GM21390 (cell line): ENCODE measurements around the gene MPV17L2.

Experiments
- ATAC-seq: cut with Tn5 transposase; IDR thresholded peaks from one replicate; pipeline ENCODE4 v1.9.1; 2021; ENCODE audit not compliant: unreplicated experiment

MPV17L2 gene

GRCh38 chr19:18232540-18233223 is 39.7 kb downstream of the MPV17L2 start:
- no peak for ATAC-seq

DNA sequence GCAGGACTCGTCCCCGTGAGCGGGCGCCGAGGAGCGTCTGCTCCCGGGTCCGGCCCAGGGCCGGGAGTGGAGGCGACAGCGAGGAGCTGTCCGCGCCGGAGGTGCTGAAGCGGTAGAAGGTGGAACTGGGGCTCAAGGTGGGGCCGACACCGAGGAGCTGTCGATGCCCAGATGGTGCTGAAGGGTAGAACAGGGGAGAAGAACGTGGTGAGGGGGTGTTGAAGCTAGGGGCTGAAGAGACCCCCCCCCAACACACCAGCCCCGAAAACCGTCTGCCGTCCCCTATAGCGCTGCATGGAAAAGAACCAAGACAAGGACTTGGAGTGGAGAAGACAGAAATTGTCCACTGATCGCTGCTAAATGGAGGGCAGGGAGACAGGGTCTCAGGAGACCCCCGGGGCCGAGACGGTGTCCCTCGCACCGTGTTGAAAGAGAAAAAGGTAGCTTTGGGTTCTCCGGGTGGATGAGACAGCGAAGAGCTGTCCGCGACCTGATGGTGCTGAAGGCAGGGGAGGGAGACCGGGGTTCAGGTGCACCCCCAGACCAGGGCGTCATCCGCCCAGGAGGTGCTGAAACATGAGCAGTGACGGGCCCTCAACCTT is 40.3 kb downstream of the MPV17L2 start:
- ATAC-seq, result no peak

DNA sequence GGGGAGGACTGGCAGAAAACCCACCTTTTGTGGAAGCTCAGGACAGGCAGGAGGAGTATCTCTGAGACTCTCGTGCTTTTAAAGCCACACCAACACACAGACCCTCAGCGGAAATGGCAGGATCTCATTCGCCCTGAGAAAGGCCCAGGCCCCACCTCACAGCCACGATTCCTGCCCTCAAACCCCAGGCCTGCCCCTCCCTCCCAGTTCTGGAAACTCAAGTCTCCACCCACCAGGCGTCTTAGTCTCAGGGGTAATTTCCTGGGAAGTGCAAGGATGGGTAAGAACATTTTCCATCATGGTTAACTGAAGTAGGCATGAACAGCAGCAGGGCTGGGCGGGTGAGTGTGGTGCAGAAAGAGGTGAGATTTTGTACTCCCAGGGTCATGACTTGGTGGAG is 41.2 kb downstream of the MPV17L2 start:
- no peak for ATAC-seq

- no peak for ATAC-seq
These were observed 46.3 kb downstream of the MPV17L2 start for GRCh38 chr19:18239303-18239702.

DNA sequence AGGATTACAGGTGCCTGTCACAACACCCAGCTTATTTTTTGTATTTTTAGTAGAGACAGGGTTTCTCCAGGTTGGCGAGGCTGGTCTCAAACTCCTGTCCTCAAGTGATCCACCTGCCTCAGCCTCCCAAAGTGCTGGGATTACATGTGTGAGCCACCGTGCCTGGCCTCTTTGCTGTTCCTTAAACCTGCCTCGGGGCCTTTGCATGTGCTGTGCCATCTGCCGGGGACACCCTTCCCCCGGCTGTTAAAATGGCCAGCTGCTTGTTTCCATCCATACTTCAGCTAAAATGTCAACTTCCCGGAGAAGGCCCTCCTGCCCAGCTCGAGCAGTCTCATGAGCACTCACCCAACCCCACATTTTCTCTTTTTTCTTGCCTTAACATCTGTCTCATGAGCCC is 52.3 kb downstream of the MPV17L2 start:
- no peak for ATAC-seq
